Activated T-helper 1 cell treated with anti-CD3 and anti-CD28 coated beads, Interleukin-2, amount 50 U/mL, for 16 hours (primary cell): Measurements from ENCODE around the gene ZBTB33.

Source experiments
- DNase-seq, 2 donors: peaks; one replicate each; pipeline ENCODE4 v3.0.0-alpha.2; 2020; ENCODE audit warnings: low read depth in 1 of 2, low spot score in 1 of 2

Gene ZBTB33

GRCh38 chrX:120306630-120307029 lies 56.0 kb downstream of the ZBTB33 start:
- no peak for DNase-seq
